Esophagus (tissue), 2 donors: Measurements from ENCODE around the gene KDM8. TPM values are rescaled to one million over a fixed set of nuclear protein-coding genes. Genes with fewer than 3 reads are reported as not detected.

ENCODE experiments used
- H3K27ac ChIP-seq, 2 donors: one replicate each; pipeline ENCODE4 v1.5.1; 2013; ENCODE audit warnings: low read depth in 2 of 2, mild to moderate bottlenecking in 2 of 2, inconsistent platforms in 1 of 2, low read length in 1 of 2, moderate library complexity in 1 of 2
- H3K27me3 ChIP-seq, 2 donors: one replicate each; pipeline ENCODE4 v1.6.1; 2013; ENCODE audit warnings: low read length in 2 of 2, control low read depth in 1 of 2, mild to moderate bottlenecking in 1 of 2; ENCODE audit not compliant: insufficient read depth in 2 of 2, control insufficient read depth in 1 of 2
- H3K36me3 ChIP-seq, 2 donors: one replicate each; pipeline ENCODE4 v1.6.1; 2013; ENCODE audit warnings: low read length in 1 of 2; ENCODE audit not compliant: control insufficient read depth in 2 of 2, insufficient read depth in 2 of 2
- H3K4me1 ChIP-seq, 2 donors: one replicate each; pipeline ENCODE4 v1.6.1; 2013; ENCODE audit warnings: low read length in 1 of 2; ENCODE audit not compliant: control insufficient read depth in 2 of 2, insufficient read depth in 2 of 2
- H3K4me3 ChIP-seq, 2 donors: one replicate each; pipeline ENCODE4 v1.5.1; 2013; ENCODE audit warnings: low read length in 2 of 2, mild to moderate bottlenecking in 2 of 2, low read depth in 1 of 2, moderate library complexity in 1 of 2
- H3K9me3 ChIP-seq, 2 donors: one replicate each; pipeline ENCODE4 v1.6.1; 2013; ENCODE audit warnings: mild to moderate bottlenecking in 2 of 2, low read depth in 1 of 2, low read length in 1 of 2, moderate library complexity in 1 of 2; ENCODE audit not compliant: control insufficient read depth in 2 of 2, insufficient read depth in 1 of 2
- WGBS, 2 donors: extraction: QIAGEN DNeasy Blood & Tissue Kit; methylation state at CpG; one replicate each; pipeline ENCODE4 v1.1.7; 2013; 5-methylcytosine and 5-hydroxymethylcytosine counted together
- polyA plus RNA-seq, 2 donors: library from polyadenylated mRNA; stranded (reverse); fragments of 200-250 nt; gene quantifications; one replicate each; pipeline ENCODE4 v1.2.3, GENCODE V29; 2013
- donor health status: healthy with polysubstance abuse.
- donor health status: Bipolar disorder and iron deficiency.

The KDM8 gene
- polyA plus RNA-seq, 2 donors = 2.6 to 3.7 TPM

- Histone ChIP-seq H3K4me3 (no peak overlapping the region), H3K27ac (no peak overlapping the region), H3K27me3 (no peaks in the 10 kb centered on the region), H3K4me1 (no peaks in the 10 kb centered on the region), H3K36me3 (peaks cover 5 to 14% of the 10 kb centered on the region in 2 donors), H3K9me3 (no peaks in the 10 kb centered on the region)
- 89 to 94% methylated on average over 17 of the region's 17 CpGs for WGBS, 2 donors
Observed at GRCh38 chr16:27210174-27210573, 6.8 kb downstream of the KDM8 start.

- Histone ChIP-seq H3K4me1 (no peaks in the 10 kb centered on the region), H3K27ac (no peak overlapping the region), H3K4me3 (no peak overlapping the region), H3K27me3 (no peaks in the 10 kb centered on the region), H3K9me3 (no peaks in the 10 kb centered on the region), H3K36me3 (peaks cover 5 to 18% of the 10 kb centered on the region in 2 donors)
- WGBS, 2 donors = 88 to 89% methylated on average over 10 of the region's 10 CpGs
Observed at GRCh38 chr16:27211026-27211425, 7.7 kb downstream of the KDM8 start.

GRCh38 chr16:27214084-27214961 is 11.0 kb downstream of the KDM8 start:
- H3K27me3 ChIP-seq = no peaks in the 10 kb centered on the region

GRCh38 chr16:27215660-27216059 is 12.3 kb downstream of the KDM8 start:
- Histone ChIP-seq H3K9me3 (no peaks in the 10 kb centered on the region), H3K36me3 (peaks cover 0 to 13% of the 10 kb centered on the region in 2 donors), H3K4me1 (no peaks in the 10 kb centered on the region), H3K27me3 (no peaks in the 10 kb centered on the region), H3K4me3 (no peak overlapping the region), H3K27ac (no peak overlapping the region)
- WGBS, 2 donors = 92% methylated on average over 7 of the region's 7 CpGs

More at GRCh38 chr16:27214084-27214961, 11.0 kb downstream of the KDM8 start:
- WGBS, 2 donors = 72 to 92% methylated on average over 19 of the region's 19 CpGs
- H3K4me1 ChIP-seq = no peaks in the 10 kb centered on the region
- no peaks in the 10 kb centered on the region for H3K9me3 ChIP-seq
- H3K36me3 ChIP-seq = peaks cover 5 to 19% of the 10 kb centered on the region in 2 donors
- H3K4me3 ChIP-seq = no peak overlapping the region
- no peak overlapping the region for H3K27ac ChIP-seq

GRCh38 chr16:27216297-27216885 is 13.1 kb downstream of the KDM8 start:
- Histone ChIP-seq H3K36me3 (peaks cover 0 to 13% of the 10 kb centered on the region in 2 donors), H3K4me1 (no peaks in the 10 kb centered on the region), H3K9me3 (no peaks in the 10 kb centered on the region), H3K4me3 (no peak overlapping the region), H3K27ac (no peak overlapping the region), H3K27me3 (no peaks in the 10 kb centered on the region)
- 91 to 93% methylated on average over 16 of the region's 16 CpGs for WGBS, 2 donors

- Histone ChIP-seq H3K27me3 (no peaks in the 10 kb centered on the region), H3K27ac (no peak overlapping the region), H3K4me1 (no peaks in the 10 kb centered on the region), H3K4me3 (no peak overlapping the region), H3K36me3 (peaks cover 0 to 13% of the 10 kb centered on the region in 2 donors), H3K9me3 (no peaks in the 10 kb centered on the region)
- WGBS, 2 donors = 81 to 84% methylated on average over 10 of the region's 10 CpGs
Observed at GRCh38 chr16:27217256-27217655, 13.9 kb downstream of the KDM8 start.

- H3K4me3 ChIP-seq = no peak overlapping the region
- H3K36me3 ChIP-seq = peaks cover 0 to 16% of the 10 kb centered on the region in 2 donors
- H3K4me1 ChIP-seq = no peaks in the 10 kb centered on the region
- H3K9me3 ChIP-seq = no peaks in the 10 kb centered on the region
- no peak overlapping the region for H3K27ac ChIP-seq
- 91 to 97% methylated on average over 9 of the region's 9 CpGs for WGBS, 2 donors
- no peaks in the 10 kb centered on the region for H3K27me3 ChIP-seq
Observed at GRCh38 chr16:27218756-27219155, 15.4 kb downstream of the KDM8 start.

GRCh38 chr16:27219161-27219560 is 15.8 kb downstream of the KDM8 start:
- Histone ChIP-seq H3K36me3 (peaks cover 1 to 16% of the 10 kb centered on the region in 2 donors), H3K27ac (no peak overlapping the region), H3K4me1 (no peaks in the 10 kb centered on the region), H3K27me3 (no peaks in the 10 kb centered on the region), H3K4me3 (no peak overlapping the region), H3K9me3 (no peaks in the 10 kb centered on the region)
- 73 to 84% methylated on average over 10 of the region's 10 CpGs for WGBS, 2 donors

GRCh38 chr16:27220120-27220519 is 16.8 kb downstream of the KDM8 start:
- H3K4me3 ChIP-seq = no peak overlapping the region
- no peaks in the 10 kb centered on the region for H3K9me3 ChIP-seq
- H3K27me3 ChIP-seq = no peaks in the 10 kb centered on the region
- H3K27ac ChIP-seq = no peak overlapping the region
- 90 to 92% methylated on average over 9 of the region's 9 CpGs for WGBS, 2 donors
- H3K4me1 ChIP-seq = no peaks in the 10 kb centered on the region
- peaks cover 8 to 22% of the 10 kb centered on the region in 2 donors for H3K36me3 ChIP-seq
